IPS-18c (cell line): ENCODE data around the gene KCNJ5.
A peak's percentile ranks its signal among the peaks of the same experiment; 100 is the strongest.

Source experiments
- H3K4me3 ChIP-seq: 2 replicates; pipeline ENCODE4 v1.7.0; 2013; ENCODE audit warnings: low read depth, mild to moderate bottlenecking, low read length, moderate library complexity; ENCODE audit not compliant: insufficient read depth
- H3K9me3 ChIP-seq: one replicate; pipeline ENCODE4 v1.6.1; 2013; ENCODE audit warnings: mild to moderate bottlenecking, low read length, moderate library complexity; ENCODE audit not compliant: control insufficient read depth, insufficient read depth

The KCNJ5 gene

GRCh38 chr11:128903248-128904061 lies 12.3 kb downstream of the KCNJ5 start:
- peaks cover 5% of the 10 kb centered on the region for H3K9me3 ChIP-seq
- H3K4me3 ChIP-seq, result peak overlapping the region; percentile 38

GRCh38 chr11:128904303-128904655 lies 13.1 kb downstream of the KCNJ5 start:
- Histone ChIP-seq H3K9me3 (peaks cover 5% of the 10 kb centered on the region), H3K4me3 (peak overlapping the region; percentile 38; the same call in 1 of the 2 replicates)

GRCh38 chr11:128904656-128905344 lies 13.6 kb downstream of the KCNJ5 start:
- H3K4me3 ChIP-seq, result peak overlapping the region; percentile 53
- peaks cover 5% of the 10 kb centered on the region for H3K9me3 ChIP-seq

GRCh38 chr11:128905345-128906184 lies 14.4 kb downstream of the KCNJ5 start:
- Histone ChIP-seq H3K4me3 (peak overlapping the region; percentile 53), H3K9me3 (peaks cover 5% of the 10 kb centered on the region)

- Histone ChIP-seq H3K4me3 (no peak overlapping the region), H3K9me3 (peaks cover 5% of the 10 kb centered on the region)
Measured at GRCh38 chr11:128906185-128907050, 15.3 kb downstream of the KCNJ5 start.

GRCh38 chr11:128907585-128907984 lies 16.4 kb downstream of the KCNJ5 start:
- H3K9me3 ChIP-seq, result peaks cover 5% of the 10 kb centered on the region
- H3K4me3 ChIP-seq, result no peak overlapping the region

- no peak overlapping the region for H3K4me3 ChIP-seq
- peaks cover 5% of the 10 kb centered on the region for H3K9me3 ChIP-seq
Measured at GRCh38 chr11:128908391-128909246, 17.5 kb downstream of the KCNJ5 start.

GRCh38 chr11:128909438-128910125 lies 18.4 kb downstream of the KCNJ5 start:
- Histone ChIP-seq H3K4me3 (no peak overlapping the region), H3K9me3 (peaks cover 3% of the 10 kb centered on the region)

- Histone ChIP-seq H3K4me3 (no peak overlapping the region), H3K9me3 (peaks cover 3% of the 10 kb centered on the region)
Measured at GRCh38 chr11:128910576-128910975, 19.4 kb downstream of the KCNJ5 start.

- peaks cover 3% of the 10 kb centered on the region for H3K9me3 ChIP-seq
Measured at GRCh38 chr11:128911239-128911638, 20.1 kb downstream of the KCNJ5 start.

GRCh38 chr11:128911701-128912100 lies 20.5 kb downstream of the KCNJ5 start:
- no peak overlapping the region for H3K4me3 ChIP-seq
- H3K9me3 ChIP-seq, result peaks cover 3% of the 10 kb centered on the region

More at GRCh38 chr11:128911239-128911638, 20.1 kb downstream of the KCNJ5 start:
- no peak overlapping the region for H3K4me3 ChIP-seq

- Histone ChIP-seq H3K9me3 (no peaks in the 10 kb centered on the region), H3K4me3 (no peak overlapping the region)
Measured at GRCh38 chr11:128913806-128914205, 22.6 kb downstream of the KCNJ5 start.

GRCh38 chr11:128914216-128915148 lies 23.3 kb downstream of the KCNJ5 start:
- H3K9me3 ChIP-seq, result no peaks in the 10 kb centered on the region
- H3K4me3 ChIP-seq, result no peak overlapping the region

GRCh38 chr11:128915149-128915521 lies 24.0 kb downstream of the KCNJ5 start:
- no peak overlapping the region for H3K4me3 ChIP-seq
- no peaks in the 10 kb centered on the region for H3K9me3 ChIP-seq
